ENCODE results near the gene TIPARP. TPM values are rescaled to one million over a fixed set of nuclear protein-coding genes. Genes with fewer than 3 reads are reported as not detected.

The TIPARP gene
- 14.4 and 14.5 TPM in 2 replicates for total RNA-seq

GRCh38 chr3:156674046-156674910 lies at the start of gene TIPARP:
Gene TIPARP (plus strand): TSS chr3:156674590. CDS start chr3:156677698, 3,108 bp downstream.

Other genes with a start within 250 kb of the TIPARP start
- 182 and 214 TPM in 2 replicates for gene SSR3, start 119.5 kb upstream of the TIPARP start, total RNA-seq
- gene LEKR1, start 151.8 kb downstream of the TIPARP start, total RNA-seq: 0.17 and 0.45 TPM in 2 replicates

Measured in bronchus fibroblast of lung (primary cell).